Activated T-helper 1 cell treated with Interleukin-2 at 50 U/mL for 16 hours (primary cell): ENCODE measurements around the gene ARHGAP9.

Source experiments
- DNase-seq: peaks from one replicate; pipeline ENCODE4 v3.0.0-alpha.2; 2020; ENCODE audit warnings: low read depth

Gene ARHGAP9

GRCh38 chr12:57472391-57472790 lies 7.3 kb downstream of the ARHGAP9 start:
- DNase-seq = no peak

- no peak for DNase-seq
Observed at GRCh38 chr12:57471661-57472060, 8.0 kb downstream of the ARHGAP9 start.

- no peak for DNase-seq
Observed at GRCh38 chr12:57470970-57471656, 8.6 kb downstream of the ARHGAP9 start.

- DNase-seq = no peak
Observed at GRCh38 chr12:57470286-57470969, 9.2 kb downstream of the ARHGAP9 start.

- DNase-seq = no peak
Observed at GRCh38 chr12:57469296-57470164, 10.1 kb downstream of the ARHGAP9 start.

- no peak for DNase-seq
Observed at GRCh38 chr12:57467915-57468314, 11.8 kb downstream of the ARHGAP9 start.

GRCh38 chr12:57467212-57467874 lies 12.3 kb downstream of the ARHGAP9 start:
- DNase-seq = no peak

GRCh38 chr12:57465747-57466505 lies 13.7 kb downstream of the ARHGAP9 start:
- DNase-seq = no peak

GRCh38 chr12:57465030-57465746 lies 14.5 kb downstream of the ARHGAP9 start:
- DNase-seq = no peak

- DNase-seq = no peak
Observed at GRCh38 chr12:57464569-57464968, 15.1 kb downstream of the ARHGAP9 start.

GRCh38 chr12:57462912-57463253 lies 16.8 kb downstream of the ARHGAP9 start:
- DNase-seq = no peak

- peak; percentile 76 for DNase-seq
Observed at GRCh38 chr12:57462251-57462911, 17.3 kb downstream of the ARHGAP9 start.

GRCh38 chr12:57461917-57462250 lies 17.8 kb downstream of the ARHGAP9 start:
- no peak for DNase-seq

- no peak for DNase-seq
Observed at GRCh38 chr12:57461276-57461916, 18.3 kb downstream of the ARHGAP9 start.

- no peak for DNase-seq
Observed at GRCh38 chr12:57460841-57461275, 18.8 kb downstream of the ARHGAP9 start.

GRCh38 chr12:57460468-57460784 lies 19.2 kb downstream of the ARHGAP9 start:
- no peak for DNase-seq

- DNase-seq = no peak
Observed at GRCh38 chr12:57459750-57460467, 19.8 kb downstream of the ARHGAP9 start, which contains the start of gene GLI1. TSS of gene GLI1 (plus strand) at chr12:57459785. CDS start at chr12:57463692, 3,907 bp downstream.

- DNase-seq = peak; percentile 78
Observed at GRCh38 chr12:57459055-57459749, 20.5 kb downstream of the ARHGAP9 start.

- no peak for DNase-seq
Observed at GRCh38 chr12:57458665-57459054, 21.0 kb downstream of the ARHGAP9 start.
